Measurements from ENCODE around the gene HIP1. TPM values are rescaled to one million over a fixed set of nuclear protein-coding genes. Genes with fewer than 3 reads are reported as not detected.

Gene HIP1
- total and polyA plus RNA-seq, 2 of the 4 experiments (the other 2 are of a cell fraction): 6.8 to 10.0 TPM

GRCh38 chr7:75772081-75773077, 33.6 kb upstream of the HIP1 start, which contains the start of gene CCL26:
Gene CCL26, minus strand, starts transcription at chr7:75772211. Its CDS starts 35 bp downstream, at chr7:75772176.
- Histone ChIP-seq H3K4ac (ENCODE audit: low read depth, low read length) (no peak within 1 kb of the TSS), H3K4me3 (ENCODE audit: insufficient read depth, low read depth, low read length) (no peak within 1 kb of the TSS), H3K9ac (ENCODE audit: low read depth, low read length) (no peak within 1 kb of the TSS), H2BK20ac (ENCODE audit: low read depth, low read length) (no peak within 1 kb of the TSS; the same call in 1 of the 2 replicates), H2BK15ac (ENCODE audit: low read depth, low read length) (no peak within 1 kb of the TSS; the same call in 2 of the 3 replicates), H4K20me1 (ENCODE audit: insufficient read depth, low read length) (no peaks in the 10 kb centered on the region), H2AFZ (replicated peaks; ENCODE audit: low read length, poor library complexity) (peak within 1 kb of the TSS; percentile 40), H2BK5ac (ENCODE audit: low read depth, low read length, poor library complexity, severe bottlenecking) (no peak within 1 kb of the TSS), H2BK120ac (ENCODE audit: low read depth, low read length) (no peak within 1 kb of the TSS), H3K36me3 (ENCODE audit: control insufficient read depth, insufficient read depth, low read length) (no peaks in the 10 kb centered on the region), H3K27me3 (ENCODE audit: control insufficient read depth, insufficient read depth, low read length) (peaks cover 7% of the 10 kb centered on the region), H4K5ac (ENCODE audit: low read depth, low read length) (no peak within 1 kb of the TSS), H3K79me1 (ENCODE audit: low read depth in 1 of 2, low read length in 2 of 2) (no peaks in the 10 kb centered on the region), H4K8ac (ENCODE audit: low read depth in 2 of 2, low read length in 2 of 2) (no peak within 1 kb of the TSS), H3K4me2 (ENCODE audit: low read depth, low read length) (no peak within 1 kb of the TSS), H3K23ac (ENCODE audit: low read depth, low read length) (no peak within 1 kb of the TSS), H2AK9ac (replicated peaks; ENCODE audit: low read depth, low read length, poor library complexity) (peak within 1 kb of the TSS; percentile 0), H3K18ac (ENCODE audit: low read depth, low read length) (no peak within 1 kb of the TSS), H3K56ac (ENCODE audit: extremely low read depth, insufficient read depth, low read length) (no peak within 1 kb of the TSS), H3K9me1 (ENCODE audit: insufficient read depth, low read length) (no peaks in the 10 kb centered on the region), H3K4me1 (ENCODE audit: control insufficient read depth, insufficient read depth, low read length) (peaks cover 3% of the 10 kb centered on the region; the same call in 1 of the 2 replicates), H4K91ac (ENCODE audit: insufficient read depth, low read depth, low read length) (peak within 1 kb of the TSS; percentile 29; the same call in 1 of the 2 replicates), H3K14ac (replicated peaks; ENCODE audit: low read depth, low read length) (no peak within 1 kb of the TSS), H2AK5ac (ENCODE audit: low read depth, low read length) (peak within 1 kb of the TSS; percentile 23; the same call in 1 of the 2 replicates), H3K27ac (ENCODE audit: insufficient read depth, low read length) (no peak within 1 kb of the TSS), H3K9me3 (ENCODE audit: control insufficient read depth, insufficient read depth, low read length) (no peaks in the 10 kb centered on the region)
- ATAC-seq (ENCODE audit: low read depth) (peak; percentile 73), DNase-seq (peak; percentile 79)
- POLR2A ChIA-PET (ENCODE audit: unreplicated experiment): no interaction called here
- TF ChIP-seq MAFK (IDR thresholded peaks at IDR 0.05; ENCODE audit: low read depth, low read length): peak; percentile 49
- no peak for TF ChIP-seq CTCF (conservative IDR thresholded peaks at IDR 0.05; ENCODE audit: low read depth, low read length)
- TF ChIP-seq RCOR1 (IDR thresholded peaks at IDR 0.05; ENCODE audit: insufficient replicate concordance, low read length): no peak
- peak; percentile 38; the same call in 1 of the 2 replicates for TF ChIP-seq NFE2L2 (IDR thresholded peaks at IDR 0.05; ENCODE audit: low read depth, low read length)
- dilution Hi-C loops (cut with HindIII; ENCODE audit: low sequenced_read_pairs, unreplicated experiment) (no loop called here), in situ Hi-C loops (cut with MboI; ENCODE audit: low sequenced_read_pairs) (no loop called here), intact Hi-C loops (cut with micrococcal nuclease) (loop anchor here (1.0 kb wide), 1 partner anchor 89 kb away; no protein-coding TSS in a partner anchor)
- CTCF ChIA-PET: no interaction called here
- no TSS peak for BruUV-seq (replicated peaks)
- 40% methylated on average over 2 of the region's 9 CpGs; no CpG with 5 or more reads in 1 of the 2 experiments for WGBS, 2 experiments (ENCODE audit: extremely low coverage in 2 of 2, insufficient read length in 1 of 2)
